GM21619 (cell line): ENCODE data around the gene ARID1B.

Source experiments
- ATAC-seq: cut with Tn5 transposase; IDR thresholded peaks from one replicate; pipeline ENCODE4 v1.9.1; 2021; ENCODE audit not compliant: unreplicated experiment

Gene ARID1B

DNA sequence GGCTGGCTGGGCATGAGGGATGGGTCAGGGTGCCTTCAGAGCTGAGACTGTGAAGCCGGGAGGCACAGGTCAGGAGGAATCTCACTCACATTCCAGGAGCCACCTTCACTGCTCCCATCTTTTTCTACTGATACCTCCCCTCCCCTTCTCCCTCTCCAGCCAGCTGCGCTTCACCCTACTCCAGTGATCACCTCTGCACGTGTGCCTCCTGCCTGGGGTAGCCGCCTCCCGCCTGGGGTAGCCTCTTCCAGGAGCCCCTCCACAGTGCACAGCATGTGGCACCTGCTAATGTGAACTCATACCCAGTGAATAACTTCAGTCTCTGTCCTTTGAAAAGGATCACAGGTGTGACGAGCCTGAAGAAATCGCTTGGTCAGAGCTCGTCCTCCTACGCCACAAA, 313.6 kb downstream of the ARID1B start:
- no peak for ATAC-seq

DNA sequence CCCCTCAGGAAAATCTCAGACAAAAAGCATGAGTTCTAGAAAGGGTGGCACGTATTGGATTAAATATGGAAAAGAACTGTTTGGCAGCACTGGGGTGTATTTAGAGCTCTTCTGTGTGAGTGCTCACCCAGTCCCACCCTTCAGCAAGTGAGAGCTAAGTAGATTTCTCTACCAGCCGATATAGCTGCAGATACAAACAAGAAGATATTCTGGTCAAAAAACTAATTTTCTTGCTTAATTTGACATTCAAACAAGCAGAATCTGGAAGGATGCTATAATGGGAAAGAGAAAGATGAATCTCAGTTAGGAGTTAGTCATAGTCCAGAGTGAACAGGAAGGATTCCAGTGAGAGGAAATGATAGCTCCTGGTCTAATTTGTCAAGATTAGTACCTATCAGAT, 314.1 kb downstream of the ARID1B start:
- ATAC-seq = no peak

DNA sequence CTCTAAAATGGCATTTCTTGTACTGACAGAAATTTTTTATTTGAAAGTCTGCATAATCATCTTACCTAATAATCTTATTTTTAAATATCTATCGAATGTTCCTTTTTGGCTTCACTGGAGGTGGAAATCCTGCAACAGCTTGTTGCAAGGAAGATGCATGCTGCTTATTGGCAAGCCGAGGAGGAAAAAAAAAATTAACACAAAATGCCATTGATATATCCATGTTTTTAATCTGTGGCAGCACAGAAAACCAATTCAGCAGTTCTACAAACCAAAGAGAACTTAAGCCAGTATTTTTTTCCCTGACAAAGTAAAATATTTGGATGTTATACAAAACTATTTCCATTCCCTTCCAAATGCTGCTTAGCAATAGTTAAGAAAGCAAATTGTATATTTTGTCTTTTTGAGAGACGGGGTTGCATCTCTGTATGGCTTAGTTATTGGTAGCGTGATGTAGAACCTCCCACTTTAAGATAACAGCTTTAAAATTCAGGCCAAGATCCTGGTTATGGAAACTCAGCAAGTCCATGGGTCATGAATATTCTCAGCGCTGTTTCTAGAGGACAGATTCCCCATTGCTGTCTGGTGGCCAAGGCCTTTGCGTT, 314.8 kb downstream of the ARID1B start:
- no peak for ATAC-seq

DNA sequence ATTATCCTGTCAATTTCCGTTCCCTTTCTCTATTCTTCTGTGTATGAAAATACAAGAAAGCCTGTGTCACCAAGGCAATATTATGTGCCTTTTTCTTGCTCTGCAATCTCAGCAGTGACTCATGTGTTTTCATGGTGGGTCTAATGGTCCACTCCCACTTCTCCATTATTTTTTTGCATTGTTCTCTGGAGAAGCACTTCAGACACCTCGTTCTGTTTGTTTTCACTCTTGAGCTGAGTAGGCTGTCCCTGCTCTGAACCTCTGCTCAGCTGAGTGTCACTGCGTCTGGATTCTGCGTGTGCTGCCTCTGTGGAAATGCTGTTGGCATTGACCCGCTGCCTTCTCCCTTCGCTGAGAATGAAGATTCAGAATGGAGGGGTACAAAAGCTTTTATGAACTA, 315.6 kb downstream of the ARID1B start:
- ATAC-seq = no peak

DNA sequence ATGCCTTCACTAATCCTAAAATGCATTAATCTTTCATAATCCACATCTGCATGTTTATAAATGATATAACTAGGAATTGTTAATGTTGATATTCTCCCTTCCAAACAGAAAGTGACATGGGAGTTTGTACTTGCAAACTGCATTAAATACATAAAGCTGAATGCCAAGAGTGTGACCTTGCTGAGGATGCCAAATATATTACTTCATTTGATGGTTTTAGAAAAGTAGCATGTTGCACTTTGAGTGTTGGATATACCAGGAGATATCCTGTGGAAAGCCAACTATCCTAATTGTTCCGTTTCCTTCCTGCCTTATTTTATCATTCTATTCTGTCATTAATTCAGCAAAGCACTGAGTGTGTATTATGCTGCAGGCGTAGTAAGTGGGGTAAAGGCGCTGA, 316.4 kb downstream of the ARID1B start:
- ATAC-seq = no peak

DNA sequence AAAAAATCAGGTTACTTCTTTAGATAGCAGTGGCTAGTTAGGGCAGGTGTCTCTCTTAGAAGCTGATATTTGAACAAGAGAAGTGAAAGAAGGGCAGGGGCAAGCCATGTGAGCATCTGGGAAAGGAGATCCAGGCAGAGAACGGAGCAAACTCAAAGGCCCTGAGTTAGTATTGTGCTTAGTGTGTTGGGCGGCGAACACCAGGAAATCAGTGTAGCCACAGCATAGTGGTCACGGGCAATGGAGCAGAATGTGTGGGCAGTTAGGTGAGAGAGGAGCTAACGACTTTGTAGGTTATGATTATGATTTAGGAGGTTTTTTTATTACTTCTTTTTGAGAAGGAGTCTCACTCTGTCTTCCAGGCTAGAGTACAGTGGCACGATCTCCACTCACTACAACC, 316.9 kb downstream of the ARID1B start:
- ATAC-seq = peak; percentile 67

DNA sequence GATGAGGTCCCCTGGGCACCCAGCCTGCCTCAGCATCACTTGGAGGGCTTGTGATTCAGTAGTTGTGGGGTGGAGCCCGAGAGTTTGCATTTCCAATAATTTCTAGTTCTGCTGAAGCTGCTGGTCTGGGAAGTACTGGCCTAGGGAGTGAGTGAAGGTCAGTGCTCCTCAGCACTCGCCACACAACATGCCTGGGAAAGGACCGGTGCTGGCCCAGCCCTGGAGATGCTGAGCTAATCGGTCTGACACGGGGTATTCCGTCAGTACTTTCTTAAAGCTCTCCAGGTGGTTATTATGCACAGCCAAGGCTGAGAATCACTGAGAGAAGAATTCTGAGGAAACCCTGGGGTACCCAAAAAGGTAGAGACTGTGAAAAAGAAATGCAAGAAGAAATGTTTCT, 317.9 kb downstream of the ARID1B start:
- ATAC-seq = no peak

DNA sequence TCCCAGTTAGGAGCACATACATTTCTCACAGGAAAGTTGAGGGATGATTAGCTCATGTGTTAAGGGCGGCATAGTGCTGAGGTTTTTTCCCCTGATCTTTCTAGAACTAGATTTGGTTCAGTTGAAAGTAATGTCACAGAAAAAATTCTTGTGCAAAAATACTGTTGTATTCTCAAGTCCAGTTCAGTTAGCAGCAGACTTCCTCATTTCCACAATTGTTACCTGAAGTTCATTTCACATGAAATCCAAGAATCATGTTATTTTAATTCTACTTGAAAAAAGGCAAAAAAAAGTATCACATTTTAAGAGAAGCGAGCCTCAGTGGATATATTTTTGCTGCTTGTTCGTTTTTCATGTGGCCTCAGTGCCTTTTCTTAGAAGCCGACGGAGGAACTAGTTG, 318.4 kb downstream of the ARID1B start:
- no peak for ATAC-seq

DNA sequence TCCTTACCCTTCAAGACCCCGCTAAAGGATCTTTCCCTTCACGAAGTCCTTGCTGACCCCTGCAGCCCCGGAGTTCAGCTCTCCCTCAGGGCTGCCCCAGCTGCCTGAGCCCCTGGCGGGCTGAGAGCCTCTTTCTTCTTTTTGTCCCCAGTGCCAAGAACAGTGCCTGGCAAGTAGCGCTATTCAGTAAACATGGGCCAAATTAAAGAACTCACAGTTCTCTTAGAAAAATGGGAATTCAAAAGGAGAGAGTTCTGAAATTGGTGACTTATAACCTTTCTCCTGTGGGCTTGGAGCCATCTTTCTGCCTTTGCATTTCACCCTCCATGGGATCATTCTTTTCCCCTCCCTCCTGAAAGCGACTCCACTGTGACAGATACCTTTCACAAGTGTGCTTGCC, 318.9 kb downstream of the ARID1B start:
- no peak for ATAC-seq

DNA sequence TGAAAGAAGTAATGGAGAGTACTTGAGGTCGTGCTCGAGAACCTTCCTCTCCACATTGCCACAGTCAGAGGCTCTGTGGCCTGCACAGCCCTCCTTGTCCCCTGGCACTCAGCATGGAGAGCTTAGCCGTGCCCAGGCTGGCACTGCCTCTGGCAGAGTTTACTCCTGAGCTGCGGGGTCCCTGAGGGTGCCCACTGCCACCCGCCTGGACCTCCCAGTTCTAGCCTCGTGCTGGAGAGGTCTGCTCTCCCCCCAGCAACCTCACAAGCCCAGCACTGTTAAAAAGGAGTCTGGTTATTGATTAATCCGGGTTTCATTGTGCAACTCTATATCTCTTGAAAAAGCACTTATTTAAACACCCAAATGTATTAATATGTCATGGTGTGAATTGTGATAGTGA, 319.3 kb downstream of the ARID1B start:
- ATAC-seq = no peak

DNA sequence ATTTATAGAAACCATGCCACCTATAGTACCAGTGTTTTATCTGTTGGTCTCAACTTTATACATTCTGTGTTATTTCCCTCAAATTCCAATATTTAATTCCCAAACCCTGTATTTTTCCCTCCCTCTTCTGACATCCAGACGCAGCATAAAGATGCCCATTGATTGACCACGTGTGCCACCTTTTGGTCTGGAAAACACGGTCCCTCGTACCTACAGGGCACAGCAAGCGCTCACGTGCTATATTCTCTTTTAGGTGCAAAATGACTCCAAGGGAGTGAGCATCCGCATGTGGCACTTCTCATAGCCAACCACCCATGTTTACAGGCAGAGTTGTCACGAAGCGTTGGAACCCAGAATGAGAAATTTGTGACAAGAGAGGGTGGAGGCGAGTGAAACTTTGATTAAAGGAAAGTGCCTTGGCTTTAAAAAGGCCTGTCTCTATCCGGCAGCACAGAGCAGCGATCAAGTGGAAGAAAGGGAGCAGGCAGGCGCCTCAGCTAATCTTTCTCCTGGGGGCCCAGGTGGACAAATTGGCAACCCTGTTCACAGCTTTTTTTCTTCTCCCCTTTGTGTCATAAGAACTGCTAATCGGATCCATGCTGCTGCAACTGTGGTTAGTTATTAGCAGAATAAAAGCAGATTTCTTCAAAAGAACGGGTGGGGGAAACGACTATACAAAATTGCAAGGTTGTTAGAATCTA, 320.2 kb downstream of the ARID1B start:
- ATAC-seq = no peak

DNA sequence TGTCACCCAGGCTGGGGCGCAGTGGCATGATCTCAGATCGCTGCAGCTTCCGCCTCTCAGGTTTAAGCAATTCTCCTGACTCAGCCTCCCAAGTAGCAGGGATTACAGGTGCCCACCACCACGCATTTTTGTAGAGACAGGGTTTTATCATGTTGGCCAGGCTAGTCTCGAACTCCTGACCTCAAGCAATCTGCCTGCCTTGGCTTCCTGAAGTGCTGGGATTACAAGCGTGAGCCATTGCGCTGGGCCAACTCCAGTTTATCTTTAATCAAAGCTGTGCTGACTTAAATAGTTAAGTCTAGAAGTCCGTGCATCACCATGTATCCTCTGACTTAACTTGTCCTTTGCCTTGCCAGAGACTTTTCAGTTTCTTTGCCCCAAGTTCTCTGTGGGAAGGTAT, 321.8 kb downstream of the ARID1B start:
- ATAC-seq = no peak

DNA sequence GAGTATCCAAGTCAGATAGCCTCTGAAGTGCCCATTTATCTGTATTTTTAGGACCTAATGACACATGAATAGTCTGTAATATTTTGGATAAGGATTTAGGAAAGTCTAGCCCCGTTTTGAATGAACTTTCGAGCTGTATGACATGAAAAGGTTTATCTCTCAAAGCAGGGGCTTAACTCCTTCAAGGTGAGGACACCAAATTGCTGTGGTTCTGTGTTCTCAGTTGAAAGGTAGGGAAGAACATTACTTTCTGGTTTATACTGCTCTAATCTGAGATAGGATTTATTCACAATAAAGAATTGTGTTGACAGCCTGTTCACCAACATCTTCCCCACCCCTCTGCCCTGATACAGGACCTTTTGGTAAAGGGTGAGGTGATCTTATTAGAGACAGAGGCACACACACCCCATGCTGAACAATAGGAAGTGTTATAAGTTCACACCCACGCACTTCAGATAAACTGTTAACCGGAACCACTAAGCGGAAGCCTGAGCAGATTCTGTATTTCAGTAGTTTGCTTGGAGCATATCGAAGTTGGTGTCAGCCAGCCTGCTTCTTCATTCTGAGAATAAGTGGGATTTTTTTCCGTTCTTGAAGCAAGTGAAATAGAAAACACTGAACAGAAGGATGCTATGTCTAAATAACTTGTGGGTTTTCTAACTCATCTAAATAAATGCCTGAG, 322.9 kb downstream of the ARID1B start:
- ATAC-seq = peak; percentile 99

DNA sequence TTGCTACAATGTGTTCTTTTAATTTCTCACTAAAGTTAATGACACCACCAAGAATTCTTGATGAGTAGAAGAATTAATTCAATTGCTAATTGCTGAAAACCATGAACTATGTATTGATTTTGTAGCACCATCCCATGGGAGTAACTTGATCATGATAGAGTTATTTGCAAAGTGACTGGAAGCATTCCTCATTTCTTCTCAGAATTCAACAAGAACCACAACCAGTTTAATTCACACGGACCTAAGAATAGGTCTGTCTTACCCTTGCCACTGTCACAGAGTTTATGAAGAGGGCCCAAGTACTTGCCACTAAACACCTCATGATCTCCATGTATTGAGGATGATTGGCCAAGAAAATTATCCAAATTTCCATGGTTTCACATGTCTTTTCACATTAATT, 324.0 kb downstream of the ARID1B start:
- ATAC-seq = no peak

DNA sequence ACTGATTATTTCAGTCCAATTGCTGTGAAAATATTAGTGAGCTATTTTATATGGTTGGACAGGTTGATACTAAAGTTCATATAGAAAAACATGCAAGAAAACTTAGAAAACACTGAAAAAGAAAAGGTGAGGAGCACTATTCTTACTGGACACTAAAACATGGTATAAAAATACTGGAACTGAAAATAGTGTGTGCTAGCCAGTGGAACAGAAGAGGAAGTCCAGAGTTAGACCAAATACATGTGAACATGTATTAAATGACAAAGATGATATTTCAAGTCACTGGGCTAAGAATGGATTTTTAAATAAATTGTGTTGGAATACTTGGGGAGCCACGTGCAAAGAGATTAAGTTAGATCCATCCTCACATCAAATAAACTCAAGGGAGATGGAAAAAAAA, 327.6 kb downstream of the ARID1B start:
- no peak for ATAC-seq

DNA sequence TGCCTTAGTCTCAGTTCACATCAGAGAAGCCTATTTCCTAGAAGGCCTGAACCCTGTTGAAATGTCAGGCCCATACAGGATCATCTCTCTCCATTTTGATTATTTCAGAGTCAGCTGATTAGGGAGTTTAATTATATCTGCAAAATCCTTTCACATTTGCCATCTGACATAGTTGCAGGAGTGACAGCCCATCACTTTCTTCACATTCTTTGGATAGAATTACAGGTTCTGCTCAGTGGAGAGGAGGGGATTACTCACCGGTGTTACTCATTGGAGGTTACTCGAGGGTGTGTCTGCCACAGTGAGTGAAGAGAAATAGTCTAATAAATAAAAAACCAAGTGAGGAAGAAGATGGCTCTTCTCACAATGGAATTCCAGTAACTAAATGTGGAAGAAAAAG, 329.3 kb downstream of the ARID1B start:
- no peak for ATAC-seq

DNA sequence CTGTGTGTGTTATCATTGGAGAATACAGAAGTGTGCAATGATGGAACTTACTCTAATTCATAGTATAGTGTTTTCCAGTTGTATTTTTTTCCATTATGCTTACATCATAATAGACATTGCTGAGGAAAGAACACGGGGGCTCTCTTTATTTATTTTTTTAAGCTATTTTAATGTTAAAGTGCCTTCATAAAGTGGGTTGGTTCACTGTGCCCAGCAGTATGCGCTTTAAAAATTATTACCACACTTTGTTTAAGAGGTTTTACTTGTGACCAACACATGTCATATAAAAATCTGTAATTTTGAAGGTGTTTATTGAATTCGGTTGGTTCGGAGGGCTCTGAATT, 330.4 kb downstream of the ARID1B start:
- ATAC-seq = no peak

DNA sequence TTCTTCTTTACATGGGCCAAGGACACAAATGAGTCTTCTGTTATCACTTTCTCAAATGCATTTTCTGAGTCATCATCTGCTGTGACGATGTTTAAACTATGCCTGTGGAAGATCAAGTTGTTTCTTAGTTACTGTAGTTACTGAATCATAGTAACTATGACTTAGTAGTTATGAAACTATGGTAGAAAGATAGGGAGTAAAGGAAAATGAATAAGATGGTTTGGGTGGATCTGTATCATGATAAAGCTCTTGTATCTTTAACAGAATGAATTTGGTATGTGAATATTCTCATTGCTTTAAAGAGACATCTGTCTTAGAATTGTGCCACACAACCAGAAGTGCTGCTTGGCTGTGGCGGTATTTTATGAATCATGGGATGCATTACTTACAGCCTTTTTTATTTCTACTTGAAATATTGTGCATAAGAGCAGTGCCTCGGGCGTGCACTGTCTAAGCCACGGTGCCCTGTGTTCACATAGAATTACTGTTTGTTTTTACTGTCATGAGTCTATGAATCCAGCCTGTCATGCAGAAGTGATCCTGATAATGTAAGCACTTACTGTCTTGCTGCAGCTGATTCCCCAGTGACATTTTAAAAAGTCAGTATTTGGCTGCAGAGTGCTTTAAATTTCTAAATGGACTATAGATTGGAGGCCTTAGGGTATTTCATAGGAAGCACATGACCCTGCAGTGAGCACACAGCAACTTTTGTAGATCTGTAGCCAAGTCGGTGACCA, 330.9 kb downstream of the ARID1B start:
- no peak for ATAC-seq

DNA sequence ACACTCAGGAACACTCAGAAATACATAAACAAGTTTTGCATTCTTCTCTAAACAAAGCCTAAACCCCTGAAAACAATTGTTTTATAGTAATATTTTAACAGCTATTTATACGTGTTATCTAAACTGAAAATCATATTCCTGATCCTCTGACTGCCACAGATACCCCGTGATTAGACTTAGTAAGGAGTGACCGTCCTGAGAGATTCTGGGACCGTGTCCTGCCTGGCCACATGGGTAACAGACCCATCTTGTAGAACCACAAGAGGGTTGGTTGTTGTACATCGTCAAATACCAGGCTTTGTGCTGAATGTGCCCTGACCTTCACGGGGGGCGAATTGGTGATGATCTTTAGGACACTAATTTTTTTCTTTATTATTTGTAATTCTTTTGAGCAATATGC, 331.7 kb downstream of the ARID1B start:
- no peak for ATAC-seq

DNA sequence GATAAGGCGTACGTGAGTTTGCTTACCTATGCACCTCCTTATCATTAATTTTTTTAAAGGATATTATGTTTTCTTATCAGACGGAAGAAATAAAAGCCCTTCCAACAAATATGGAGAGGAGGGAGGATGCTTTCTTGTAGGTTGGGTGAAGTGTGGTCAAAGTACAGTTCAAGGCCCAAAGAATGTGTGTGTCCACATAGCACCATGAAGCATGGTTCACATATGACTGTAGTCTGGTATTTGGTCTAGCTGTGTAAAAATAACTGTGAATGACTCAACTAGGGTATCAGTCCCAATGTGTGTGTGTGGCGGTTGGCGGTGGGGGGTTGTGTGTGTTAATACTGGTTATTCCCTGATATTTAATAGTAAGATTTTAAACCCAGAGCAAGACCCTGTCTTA, 333.4 kb downstream of the ARID1B start:
- ATAC-seq = no peak

DNA sequence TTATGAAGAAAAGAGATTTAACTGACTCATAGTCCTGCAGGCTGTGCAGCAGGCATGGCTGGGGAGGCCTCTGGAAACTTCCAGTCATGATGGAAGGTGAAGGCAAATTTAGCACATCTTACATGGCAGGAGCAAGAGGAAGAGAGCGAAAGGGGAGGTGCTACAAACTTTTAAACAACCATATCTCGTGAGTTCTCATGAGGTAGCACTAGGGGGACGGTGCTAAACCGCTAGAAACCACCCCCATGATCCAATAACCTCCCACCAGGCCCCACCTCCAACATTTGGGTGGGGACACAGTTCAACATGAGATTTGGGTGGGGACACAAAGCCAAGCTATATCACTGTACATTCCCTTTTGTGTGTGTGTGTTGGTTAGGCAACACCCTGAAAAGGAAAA, 336.2 kb downstream of the ARID1B start:
- no peak for ATAC-seq

DNA sequence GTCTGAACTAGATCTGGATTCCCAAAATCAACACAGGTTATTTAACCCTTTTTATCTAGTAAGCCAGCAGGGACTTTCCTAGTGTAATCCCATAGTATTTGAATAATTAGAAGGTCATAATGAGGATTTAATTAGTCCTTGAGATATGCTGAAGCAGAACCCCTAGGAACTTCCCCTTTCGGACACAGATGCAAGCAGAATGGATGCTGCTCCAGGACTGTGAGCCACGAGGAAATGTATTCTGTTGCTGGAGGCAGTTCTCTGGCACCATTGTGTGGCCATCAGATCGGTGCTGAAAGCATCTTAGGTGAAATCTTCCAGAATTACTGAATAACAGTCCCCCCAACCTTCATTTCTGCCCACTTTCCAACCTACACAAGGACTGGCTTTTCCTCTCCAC, 339.2 kb downstream of the ARID1B start:
- no peak for ATAC-seq
